GM12891 (cell line): ENCODE results near the gene ZBTB16.

Experiments
- POLR2A ChIP-seq: IDR thresholded peaks from 2 replicates; pipeline ENCODE4 v1.6.1; 2011; ENCODE audit warnings: low read depth, low read length, control low read depth
- POLR2AphosphoS5 ChIP-seq: IDR thresholded peaks from 2 replicates; pipeline ENCODE4 v1.6.1; 2011; ENCODE audit warnings: low read depth, low read length, control low read depth
- SPI1 ChIP-seq: IDR thresholded peaks from 2 replicates; pipeline ENCODE4 v1.6.1; 2011; ENCODE audit warnings: low read depth, low read length, control low read depth
- TAF1 ChIP-seq: IDR thresholded peaks from 2 replicates; pipeline ENCODE4 v1.6.1; 2011; ENCODE audit warnings: low read depth, low read length, control low read depth

DNA sequence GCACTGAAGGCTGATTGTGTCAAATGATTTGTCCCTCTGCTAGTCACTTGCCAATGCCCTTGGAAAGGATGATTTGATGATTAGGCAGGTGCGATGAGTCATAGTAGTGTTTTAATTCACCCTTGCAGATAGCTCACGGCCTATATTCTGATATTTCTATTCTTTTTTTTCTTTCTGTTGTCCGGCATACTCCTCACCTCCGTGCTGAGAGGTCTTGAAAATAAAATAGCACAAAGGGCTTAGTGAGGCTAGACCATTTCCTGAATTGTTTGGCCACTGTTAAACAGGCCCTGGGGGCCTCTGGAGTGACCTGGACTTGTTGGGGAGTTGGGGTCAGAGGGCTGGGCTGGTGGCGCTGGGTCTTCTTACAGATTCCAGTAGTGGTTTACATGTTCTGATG is 99.8 kb downstream of the ZBTB16 start:
- TF ChIP-seq POLR2A (no peak), POLR2AphosphoS5 (no peak), TAF1 (no peak), SPI1 (no peak)
